HCT116 (cell line): Measurements from ENCODE around the gene NUTM2G.
"Not testable (repeated sequence)": the region's sequence is repeated elsewhere in the genome, so short reads cannot be mapped to it uniquely, and the experiment has no call there.

Source experiments
- ATF3 ChIP-seq: IDR thresholded peaks from 2 replicates; pipeline ENCODE4 v1.6.1; 2012
- CBX3 ChIP-seq: IDR thresholded peaks from 2 replicates; pipeline ENCODE4 v1.6.1; 2012; ENCODE audit warnings: low read depth
- CEBPB ChIP-seq: IDR thresholded peaks from 2 replicates; pipeline ENCODE4 v1.6.1; 2012; ENCODE audit warnings: low read depth
- EZH2 ChIP-seq: fragments of 200-600 bp; sonication (generic); IDR thresholded peaks from 2 replicates; pipeline ENCODE4 v1.6.1; 2017; ENCODE audit warnings: antibody characterized with exemption, mixed run types
- EZH2phosphoT487 ChIP-seq: fragments of 200-600 bp; IDR thresholded peaks from 2 replicates; pipeline ENCODE4 v1.6.1; 2018; ENCODE audit warnings: antibody characterized with exemption, borderline replicate concordance
- POLR2A ChIP-seq: IDR thresholded peaks from 2 replicates; pipeline ENCODE4 v1.7.0; 2011; ENCODE audit warnings: borderline replicate concordance; ENCODE audit not compliant: insufficient read depth, insufficient read length; ENCODE audit errors: extremely low read depth
- POLR2AphosphoS5 ChIP-seq: IDR thresholded peaks from 2 replicates; pipeline ENCODE4 v1.6.1; 2011; ENCODE audit warnings: mild to moderate bottlenecking, low read depth, low read length, moderate library complexity
- RAD21 ChIP-seq: IDR thresholded peaks from 2 replicates; pipeline ENCODE4 v1.6.1; 2012; ENCODE audit warnings: low read depth, mild to moderate bottlenecking
- REST ChIP-seq: IDR thresholded peaks from 2 replicates; pipeline ENCODE4 v1.6.1; 2012; ENCODE audit warnings: low read depth
- SIN3A ChIP-seq: IDR thresholded peaks from 2 replicates; pipeline ENCODE4 v1.6.1; 2012; ENCODE audit warnings: low read depth
- YY1 ChIP-seq: IDR thresholded peaks from 2 replicates; pipeline ENCODE4 v1.6.1; 2011; ENCODE audit warnings: low read length, low read depth, moderate library complexity, mild to moderate bottlenecking; ENCODE audit not compliant: insufficient replicate concordance; ENCODE audit errors: extremely low read depth
- ZFX ChIP-seq: fragments of 450-650 bp; IDR thresholded peaks from 2 replicates; pipeline ENCODE4 v1.6.1; 2017
- TF ChIP-seq, protein P1 (sequence below): IDR thresholded peaks from 2 replicates; pipeline ENCODE4 v1.6.1; 2011; ENCODE audit warnings: mild to moderate bottlenecking, low read length, moderate library complexity; ENCODE audit not compliant: insufficient replicate concordance; ENCODE audit errors: extremely low read depth
- TF ChIP-seq, protein P2 (sequence below), 3 experiments: fragments of 200-600 bp in 1 of 3; sonication (generic) in 1 of 3; IDR thresholded peaks in 2 of 3; conservative IDR thresholded peaks in 1 of 3; 2 replicates each; pipeline ENCODE4 v1.5.1; 2012 to 2017; ENCODE audit warnings: low read depth in 2 of 3, low read length in 2 of 3, antibody characterized with exemption in 1 of 3, borderline replicate concordance in 1 of 3, control low read depth in 1 of 3, mild to moderate bottlenecking in 1 of 3, mixed read lengths in 1 of 3, mixed run types in 1 of 3, moderate library complexity in 1 of 3; ENCODE audit not compliant: insufficient read depth in 1 of 3

DNA sequence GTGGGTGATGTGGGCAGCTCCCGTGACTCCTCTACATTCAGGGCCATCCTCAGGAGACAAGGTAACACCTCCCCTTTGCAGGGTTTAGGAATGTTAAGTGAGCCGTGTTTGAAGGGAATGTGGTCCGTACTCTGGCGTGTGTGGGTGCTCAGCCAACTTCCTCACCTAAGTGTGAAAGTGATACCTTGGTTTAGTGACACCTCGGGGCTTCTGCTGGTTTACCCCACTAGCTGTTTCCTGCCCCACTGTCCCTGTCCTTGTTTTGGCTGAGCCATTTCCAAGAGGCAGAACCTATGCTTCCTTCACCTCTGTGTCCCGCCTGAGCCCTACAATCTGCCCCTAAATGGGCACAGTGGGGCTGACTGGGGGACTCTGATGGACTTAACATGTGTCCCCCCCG, 12.3 kb downstream of the NUTM2G start:
- TF ChIP-seq CEBPB, POLR2AphosphoS5, EZH2, EZH2phosphoT487, ATF3, POLR2A, YY1, CBX3, SIN3A, RAD21, ZFX, REST: not testable (repeated sequence)
- TF ChIP-seq, protein P1, sequence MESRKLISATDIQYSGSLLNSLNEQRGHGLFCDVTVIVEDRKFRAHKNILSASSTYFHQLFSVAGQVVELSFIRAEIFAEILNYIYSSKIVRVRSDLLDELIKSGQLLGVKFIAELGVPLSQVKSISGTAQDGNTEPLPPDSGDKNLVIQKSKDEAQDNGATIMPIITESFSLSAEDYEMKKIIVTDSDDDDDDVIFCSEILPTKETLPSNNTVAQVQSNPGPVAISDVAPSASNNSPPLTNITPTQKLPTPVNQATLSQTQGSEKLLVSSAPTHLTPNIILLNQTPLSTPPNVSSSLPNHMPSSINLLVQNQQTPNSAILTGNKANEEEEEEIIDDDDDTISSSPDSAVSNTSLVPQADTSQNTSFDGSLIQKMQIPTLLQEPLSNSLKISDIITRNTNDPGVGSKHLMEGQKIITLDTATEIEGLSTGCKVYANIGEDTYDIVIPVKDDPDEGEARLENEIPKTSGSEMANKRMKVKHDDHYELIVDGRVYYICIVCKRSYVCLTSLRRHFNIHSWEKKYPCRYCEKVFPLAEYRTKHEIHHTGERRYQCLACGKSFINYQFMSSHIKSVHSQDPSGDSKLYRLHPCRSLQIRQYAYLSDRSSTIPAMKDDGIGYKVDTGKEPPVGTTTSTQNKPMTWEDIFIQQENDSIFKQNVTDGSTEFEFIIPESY: not testable (repeated sequence)
- TF ChIP-seq, protein P2, sequence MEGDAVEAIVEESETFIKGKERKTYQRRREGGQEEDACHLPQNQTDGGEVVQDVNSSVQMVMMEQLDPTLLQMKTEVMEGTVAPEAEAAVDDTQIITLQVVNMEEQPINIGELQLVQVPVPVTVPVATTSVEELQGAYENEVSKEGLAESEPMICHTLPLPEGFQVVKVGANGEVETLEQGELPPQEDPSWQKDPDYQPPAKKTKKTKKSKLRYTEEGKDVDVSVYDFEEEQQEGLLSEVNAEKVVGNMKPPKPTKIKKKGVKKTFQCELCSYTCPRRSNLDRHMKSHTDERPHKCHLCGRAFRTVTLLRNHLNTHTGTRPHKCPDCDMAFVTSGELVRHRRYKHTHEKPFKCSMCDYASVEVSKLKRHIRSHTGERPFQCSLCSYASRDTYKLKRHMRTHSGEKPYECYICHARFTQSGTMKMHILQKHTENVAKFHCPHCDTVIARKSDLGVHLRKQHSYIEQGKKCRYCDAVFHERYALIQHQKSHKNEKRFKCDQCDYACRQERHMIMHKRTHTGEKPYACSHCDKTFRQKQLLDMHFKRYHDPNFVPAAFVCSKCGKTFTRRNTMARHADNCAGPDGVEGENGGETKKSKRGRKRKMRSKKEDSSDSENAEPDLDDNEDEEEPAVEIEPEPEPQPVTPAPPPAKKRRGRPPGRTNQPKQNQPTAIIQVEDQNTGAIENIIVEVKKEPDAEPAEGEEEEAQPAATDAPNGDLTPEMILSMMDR (IDR thresholded peaks at IDR 0.05 in 2 of 3, conservative IDR thresholded peaks at IDR 0.05 in 1 of 3; ENCODE audit: borderline replicate concordance in 1 of 3, insufficient read depth in 1 of 3, low read depth in 2 of 3, low read length in 2 of 3): not testable (repeated sequence)
